ENCODE measurements around the gene KIRREL3.

KIRREL3 gene

DNA sequence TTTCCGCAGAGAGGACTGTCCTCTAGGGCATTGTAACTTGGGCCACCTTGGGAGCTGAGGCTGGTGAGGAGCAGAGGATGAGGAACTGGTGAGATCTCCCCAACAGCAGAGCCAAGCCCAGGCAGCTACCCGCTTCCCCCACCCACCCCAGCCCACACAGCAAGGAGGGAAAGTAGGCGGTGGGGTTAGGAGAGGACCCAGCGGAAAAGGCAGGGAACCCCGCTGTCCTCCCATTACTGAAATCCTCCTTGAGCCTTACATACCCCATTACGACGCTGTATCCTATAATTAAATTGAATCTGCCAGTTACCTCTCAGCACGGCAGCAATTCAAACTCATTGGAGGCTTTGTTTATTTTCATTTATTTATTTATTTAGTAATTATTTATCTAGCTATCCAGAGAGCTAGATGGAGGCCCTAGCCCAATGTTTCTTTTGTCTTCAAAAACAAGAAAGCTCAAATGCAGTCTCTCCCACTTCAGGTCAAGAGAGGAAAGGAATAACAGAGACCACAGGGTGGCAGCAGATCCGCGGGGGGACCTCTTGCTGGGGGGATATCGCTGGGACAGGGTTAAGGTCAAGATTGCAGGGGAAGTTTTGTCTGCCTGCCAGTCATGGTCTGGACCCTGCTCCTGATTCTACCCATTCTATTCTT, 427.1 kb downstream of the KIRREL3 start:
- DNase-seq (ENCODE audit: low spot score): no peak

DNA sequence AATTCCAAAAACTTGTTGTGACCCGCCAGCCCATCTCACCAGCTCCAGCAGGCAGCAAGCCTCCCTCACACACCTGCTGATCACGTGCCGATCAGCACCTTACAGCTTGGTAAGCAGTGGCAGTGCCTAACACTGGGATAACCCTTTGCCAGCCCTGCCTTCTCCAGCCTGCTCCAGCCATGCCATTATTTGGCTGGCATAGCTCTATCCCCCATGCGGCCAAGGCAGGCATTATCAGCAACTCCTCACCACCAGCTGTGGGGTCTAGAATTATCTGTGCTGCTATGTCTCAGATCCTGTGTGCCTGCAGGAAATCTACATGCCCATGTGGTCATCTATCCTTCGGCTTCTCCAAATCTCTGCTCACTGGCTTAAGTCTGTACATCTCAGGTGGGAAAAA, 430.1 kb downstream of the KIRREL3 start:
- DNase-seq (ENCODE audit: low spot score): no peak

DNA sequence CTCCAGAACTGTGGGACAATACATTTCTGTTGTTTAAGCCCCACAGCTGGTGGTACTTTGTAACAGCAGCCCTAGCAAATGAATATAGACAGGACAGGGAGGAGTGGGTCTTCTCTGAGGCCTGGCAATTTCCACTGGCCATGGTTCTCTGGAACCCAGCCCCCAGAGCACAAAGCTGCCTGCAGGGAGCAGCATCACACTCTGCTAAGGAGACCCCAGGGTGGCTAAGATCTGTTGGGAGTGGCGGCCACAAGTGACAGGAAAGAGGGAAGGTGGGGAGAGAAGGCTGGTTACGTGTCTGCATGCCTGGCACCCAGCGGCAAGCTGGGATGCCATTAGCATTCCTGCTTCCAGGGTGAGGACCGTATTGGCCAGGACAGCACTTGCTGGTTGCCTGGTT, 433.2 kb downstream of the KIRREL3 start:
- DNase-seq (ENCODE audit: low spot score): no peak

DNA sequence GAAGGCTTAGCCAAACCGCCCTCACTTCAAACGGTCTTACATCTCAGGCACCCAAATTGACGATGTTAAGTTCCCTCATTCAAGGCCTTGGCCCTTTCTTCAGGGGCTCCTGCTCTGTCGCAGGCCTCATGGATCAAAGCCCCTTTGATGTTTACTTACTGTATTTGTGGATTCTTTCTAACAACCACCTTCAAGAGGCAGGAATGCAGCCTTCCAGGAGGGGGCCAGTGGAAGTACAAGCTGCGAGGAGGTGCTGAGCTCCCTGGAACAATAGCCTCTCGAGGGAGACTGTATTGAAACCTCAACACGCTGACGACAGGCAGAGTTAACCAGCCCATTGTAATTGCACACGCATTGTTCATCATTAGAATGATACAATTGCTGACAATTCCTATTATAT, 436.0 kb downstream of the KIRREL3 start:
- DNase-seq (ENCODE audit: low spot score): no peak

DNA sequence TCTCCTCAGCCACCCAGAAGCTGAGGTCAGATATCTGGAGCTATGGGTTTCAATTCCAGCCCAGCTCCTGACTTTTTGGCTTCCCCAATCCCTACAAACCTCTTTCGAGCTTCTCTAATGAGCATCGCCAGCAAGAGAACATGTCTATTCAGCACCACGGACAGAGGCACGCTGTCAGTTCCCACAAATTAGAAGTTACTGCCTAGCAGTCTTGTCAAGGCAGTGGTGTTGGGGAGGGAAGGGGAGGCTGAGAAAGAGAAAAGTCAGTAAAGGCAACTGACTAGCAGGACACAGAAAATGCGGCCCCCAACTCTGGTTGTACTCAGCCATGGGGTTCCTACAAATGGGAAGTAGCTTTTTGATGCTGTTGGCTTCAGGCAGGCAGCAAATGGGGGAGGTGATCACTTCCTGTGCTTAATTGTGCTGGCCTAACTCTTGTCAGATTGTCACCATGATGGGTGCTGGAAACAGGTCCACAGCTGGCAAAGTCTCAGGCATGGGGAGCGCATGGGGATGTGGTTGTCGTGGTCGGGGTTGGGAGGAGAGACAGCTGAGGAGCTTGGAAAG, 439.2 kb downstream of the KIRREL3 start:
- no peak for DNase-seq (ENCODE audit: low spot score)

DNA sequence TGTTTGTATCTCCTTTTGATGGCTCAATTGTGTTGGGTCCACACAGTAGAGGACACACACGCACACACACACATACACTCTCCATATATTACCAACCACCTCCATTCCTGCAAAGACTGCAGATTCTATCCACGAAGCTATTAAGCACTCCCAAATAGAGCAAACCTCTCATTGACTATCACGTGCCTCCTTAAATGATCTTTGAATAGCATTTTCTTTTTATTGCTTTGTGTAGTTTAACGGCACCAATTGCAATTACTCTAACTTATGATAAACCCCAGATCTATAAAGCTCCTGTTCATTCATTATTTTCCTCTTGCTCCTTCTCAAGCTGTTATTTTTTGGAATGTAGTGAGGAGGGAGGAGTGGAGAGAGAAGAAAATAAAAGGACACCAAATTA, 440.3 kb downstream of the KIRREL3 start:
- no peak for DNase-seq (ENCODE audit: low spot score)

DNA sequence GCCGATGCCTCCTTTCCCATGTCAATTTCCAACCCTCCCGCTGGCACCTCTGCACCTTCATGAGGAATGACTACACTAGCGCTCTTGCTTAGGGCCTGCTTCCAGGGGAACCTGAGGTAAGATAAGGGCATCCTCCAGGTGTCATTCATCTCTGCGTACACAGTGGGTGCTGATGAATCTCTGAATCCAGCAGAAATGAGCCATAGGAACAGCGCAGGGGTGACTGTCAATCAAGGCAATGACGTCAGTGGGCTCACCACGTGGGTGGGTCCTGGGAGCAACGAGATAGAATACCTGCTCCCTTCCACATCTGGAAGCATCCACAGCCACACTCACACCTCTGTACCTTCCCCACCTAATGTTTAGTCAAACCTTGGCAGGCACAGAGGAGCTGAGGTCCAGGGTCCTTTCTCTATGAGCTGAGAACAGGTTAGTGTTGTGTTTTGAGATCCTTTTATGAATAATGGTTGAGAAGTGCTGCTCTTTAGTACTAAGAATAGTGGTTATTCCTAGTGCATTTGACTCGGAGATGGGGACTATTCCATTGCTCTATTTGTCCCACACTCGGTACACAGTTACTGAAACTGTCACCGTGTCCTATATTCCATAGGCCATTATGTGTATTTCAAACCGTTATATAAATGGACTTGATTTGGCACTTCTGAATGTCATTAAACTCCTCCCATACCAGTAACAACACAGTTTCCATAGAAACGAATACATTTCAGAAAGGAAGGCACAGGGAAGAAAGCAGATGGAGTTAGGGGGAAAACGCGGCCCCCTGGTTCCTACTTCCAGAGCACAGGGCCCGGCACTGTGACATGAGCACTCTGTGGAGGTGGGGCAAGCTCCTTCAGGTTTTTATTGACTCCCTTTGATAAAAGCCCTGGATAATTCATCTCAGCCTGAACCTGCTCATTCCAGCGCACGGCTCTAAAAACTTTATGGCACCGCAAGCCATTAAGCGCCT, 451.7 kb downstream of the KIRREL3 start:
- no peak for DNase-seq (ENCODE audit: low spot score)

DNA sequence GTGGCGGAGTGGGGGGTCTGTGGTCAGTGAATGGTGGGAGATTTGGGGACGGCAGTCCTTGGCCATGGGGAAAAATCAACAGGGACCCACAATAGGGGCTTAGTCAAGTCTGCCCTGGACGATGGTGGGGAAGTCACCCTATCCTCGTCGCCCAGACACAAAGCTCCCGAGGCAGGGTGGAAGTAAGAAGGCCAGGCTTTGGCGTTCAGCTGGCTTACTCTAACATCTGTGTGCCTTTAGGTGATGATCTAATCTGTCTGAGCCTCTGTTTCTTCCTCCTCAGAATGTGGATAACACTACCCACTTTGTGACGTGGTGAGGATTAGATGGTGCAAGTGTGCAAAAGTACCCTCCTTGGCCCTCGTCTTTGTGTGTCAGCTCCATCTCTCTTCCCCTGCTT, 452.9 kb downstream of the KIRREL3 start:
- no peak for DNase-seq (ENCODE audit: low spot score)

DNA sequence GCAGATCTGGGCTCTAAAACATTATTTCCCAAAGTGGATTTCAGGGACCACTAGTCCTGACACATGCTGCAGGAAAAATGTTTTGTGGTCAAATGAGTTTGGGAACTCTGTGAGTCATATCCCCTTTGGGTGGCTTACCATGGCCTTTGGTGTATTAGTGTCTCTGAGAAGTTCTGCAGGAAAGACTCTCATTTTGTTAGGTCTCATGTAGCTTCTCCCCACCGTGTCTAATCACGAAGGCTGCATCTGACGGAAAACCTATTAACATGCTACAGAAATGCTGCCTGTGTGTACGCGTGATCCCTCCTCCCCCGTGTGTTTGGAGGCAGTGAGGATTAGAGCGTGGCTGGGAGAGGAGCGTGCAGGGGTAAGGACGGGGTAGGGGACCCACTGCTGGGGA, 453.4 kb downstream of the KIRREL3 start:
- DNase-seq (ENCODE audit: low spot score): no peak

DNA sequence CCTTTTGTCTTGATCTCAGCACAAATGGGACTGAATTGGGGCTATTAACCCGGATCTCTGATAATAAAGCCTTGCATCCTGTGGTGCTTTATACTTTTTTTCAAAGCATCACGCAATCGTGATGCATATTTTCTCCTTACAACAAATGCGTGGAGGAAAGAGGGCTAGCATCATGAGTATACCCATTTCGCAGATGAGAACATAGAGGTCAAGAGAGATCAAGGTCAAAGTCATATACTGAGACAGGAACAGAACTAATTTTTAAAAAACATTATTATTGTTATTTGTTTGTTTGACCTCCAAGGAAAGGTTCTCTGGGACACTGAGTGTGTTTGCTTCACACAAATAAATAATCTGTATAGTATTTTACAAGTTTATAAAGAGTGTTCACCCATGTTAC, 453.9 kb downstream of the KIRREL3 start:
- no peak for DNase-seq (ENCODE audit: low spot score)

DNA sequence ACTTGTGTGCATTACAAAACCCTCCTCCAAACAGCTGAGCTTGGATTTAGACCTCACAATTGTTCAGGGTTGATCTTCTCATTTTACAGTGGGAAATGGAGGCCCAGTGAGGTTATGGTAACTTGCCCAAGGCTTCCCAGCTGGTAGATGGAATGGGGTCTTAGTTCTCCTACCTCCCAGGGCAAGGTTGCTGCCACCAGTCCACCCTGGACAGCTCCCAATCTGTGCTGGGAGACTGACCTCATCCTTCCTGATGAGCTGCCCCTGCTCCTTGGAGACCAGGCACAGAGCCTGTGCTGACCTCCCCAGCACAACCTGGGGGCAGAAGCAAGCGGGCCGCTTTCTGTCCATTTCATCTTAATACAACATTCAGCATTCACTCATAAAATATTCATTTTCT, 454.4 kb downstream of the KIRREL3 start:
- no peak for DNase-seq (ENCODE audit: low spot score)

DNA sequence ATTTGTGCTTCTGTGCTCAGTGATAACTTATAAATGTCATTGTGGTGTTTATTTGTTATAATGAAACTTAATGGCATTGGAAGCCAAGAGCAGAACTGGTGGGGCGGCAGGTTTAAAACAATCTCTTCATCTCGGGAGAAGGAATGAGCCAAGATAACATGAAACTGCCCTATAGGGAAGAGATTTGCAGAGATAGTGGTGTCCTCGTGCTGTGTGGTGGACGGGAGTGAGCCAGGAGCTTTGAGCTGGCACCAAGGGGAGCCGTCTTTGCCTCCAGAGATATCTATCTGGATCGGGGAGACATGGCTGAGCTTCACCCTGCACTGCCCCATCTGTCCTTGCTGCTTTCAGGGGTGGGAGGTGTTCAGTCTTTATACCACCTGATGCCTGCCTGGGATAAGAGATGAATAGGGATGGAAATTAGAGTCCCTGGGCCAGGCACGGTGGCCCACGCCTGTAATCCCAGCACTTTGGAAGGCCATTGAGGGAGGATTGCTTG, 455.5 kb downstream of the KIRREL3 start:
- DNase-seq (ENCODE audit: low spot score): no peak

DNA sequence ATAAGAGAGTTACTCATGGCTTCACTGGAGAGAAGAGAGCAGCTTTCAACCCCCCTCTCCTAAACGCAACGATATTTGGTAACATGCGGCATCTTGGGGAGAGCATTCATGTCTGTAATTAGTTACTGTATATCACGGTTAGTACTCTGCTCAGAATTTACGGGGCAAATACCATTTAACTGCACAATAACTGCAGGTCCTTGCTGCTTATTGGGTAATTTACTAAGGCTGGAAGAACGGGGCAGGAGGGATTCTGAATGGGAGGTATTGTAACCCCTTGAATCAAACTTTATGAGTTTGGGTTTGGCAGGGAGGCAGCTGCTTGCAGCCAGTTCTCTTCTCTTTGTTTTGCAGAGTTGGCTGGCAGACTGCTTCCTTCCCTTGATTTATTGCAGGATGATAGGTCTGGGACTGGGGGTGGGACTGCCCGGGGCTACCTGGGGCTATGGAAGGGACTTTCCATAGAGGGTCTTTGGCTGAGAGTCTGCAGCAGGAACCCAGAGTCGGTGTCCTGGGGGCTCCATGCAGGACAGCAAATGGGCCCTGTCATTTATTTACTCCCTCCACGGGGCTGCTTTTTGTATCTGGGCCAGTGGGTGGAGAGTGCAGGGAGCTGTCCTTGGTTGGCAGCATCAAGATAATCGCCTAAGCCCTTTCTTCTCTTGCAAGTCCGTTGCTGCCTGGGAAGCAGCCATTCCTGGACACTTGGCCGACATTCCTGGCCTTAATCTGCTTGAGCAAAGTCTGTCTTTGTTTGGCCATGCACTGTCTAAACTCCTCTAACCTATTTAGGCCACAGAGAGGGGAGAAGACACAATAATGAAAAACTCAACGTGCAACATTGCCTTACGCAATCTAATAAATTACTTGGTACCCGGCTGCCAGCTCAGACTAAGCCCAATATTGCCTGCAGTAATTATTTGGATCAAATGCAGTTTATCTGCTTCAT, 456.2 kb downstream of the KIRREL3 start:
- DNase-seq (ENCODE audit: low spot score): no peak

DNA sequence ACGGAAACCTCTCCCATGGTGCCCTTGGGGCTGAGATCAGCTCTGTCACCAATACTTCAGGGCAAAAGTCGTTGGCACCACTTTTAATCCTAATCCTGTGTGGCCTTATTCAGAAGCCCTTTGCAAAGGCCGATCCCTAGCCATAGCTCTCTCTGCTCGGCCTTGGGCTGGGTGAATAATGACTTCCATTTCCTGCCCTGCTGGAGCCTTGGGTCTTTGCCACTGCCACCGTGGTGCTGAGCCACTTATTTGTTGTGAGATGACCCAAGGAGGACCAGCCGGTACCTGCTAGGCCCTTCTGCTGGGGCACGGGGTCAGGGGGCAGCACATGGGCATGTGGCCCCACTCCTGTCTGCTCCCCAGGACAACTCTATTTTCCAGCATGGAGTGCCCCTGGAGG, 456.9 kb downstream of the KIRREL3 start:
- no peak for DNase-seq (ENCODE audit: low spot score)

DNA sequence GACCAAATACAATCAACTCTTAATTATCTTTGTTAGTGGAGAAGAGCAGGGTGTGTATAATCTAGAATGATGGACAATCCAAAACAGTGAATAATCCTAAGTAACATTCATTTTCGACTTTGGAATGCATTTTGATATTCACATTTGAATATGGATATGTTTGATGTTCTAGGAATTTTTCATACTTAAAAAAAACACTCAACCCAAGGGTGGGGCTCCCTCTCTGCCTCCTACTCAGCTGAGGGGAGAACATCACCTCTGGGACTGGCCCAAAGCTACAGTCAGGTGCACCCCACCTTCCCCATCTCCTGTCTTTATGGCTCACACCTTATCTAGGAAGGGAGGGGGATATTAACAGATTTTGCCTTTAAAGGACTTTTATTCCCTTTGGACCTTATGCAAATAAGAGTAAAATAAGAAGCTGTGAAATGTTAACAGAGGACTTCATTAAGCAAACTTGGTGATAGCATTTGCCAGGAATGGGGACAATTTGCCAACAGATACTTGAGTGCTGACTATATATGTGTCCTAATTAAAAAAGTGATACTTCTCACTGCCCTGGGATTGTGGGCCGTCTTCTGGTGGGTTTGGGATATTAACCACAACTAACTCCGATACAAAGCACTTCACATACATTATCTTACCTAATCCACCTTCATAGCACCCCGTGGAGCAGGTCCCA, 458.1 kb downstream of the KIRREL3 start:
- DNase-seq (ENCODE audit: low spot score): no peak

DNA sequence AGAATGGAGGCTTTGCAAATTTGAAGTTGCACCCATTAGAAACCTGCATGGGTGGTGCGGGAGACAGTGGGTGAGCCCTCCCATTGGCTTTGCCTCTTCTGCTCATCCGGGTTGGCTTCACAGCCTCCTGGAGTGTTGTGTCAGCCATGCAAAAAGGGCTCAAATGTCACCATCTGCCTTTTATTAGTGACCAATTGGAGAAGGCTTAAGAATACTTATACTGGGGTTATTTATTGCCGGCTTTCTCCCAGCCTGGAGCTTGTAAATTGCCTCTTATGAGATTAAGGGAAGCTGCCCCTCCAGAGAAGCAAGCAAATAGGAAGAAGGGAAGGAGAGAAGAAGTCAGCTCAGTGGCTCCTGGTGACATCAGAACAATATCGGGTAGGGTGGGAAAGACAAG, 462.5 kb downstream of the KIRREL3 start:
- no peak for DNase-seq (ENCODE audit: low spot score)

DNA sequence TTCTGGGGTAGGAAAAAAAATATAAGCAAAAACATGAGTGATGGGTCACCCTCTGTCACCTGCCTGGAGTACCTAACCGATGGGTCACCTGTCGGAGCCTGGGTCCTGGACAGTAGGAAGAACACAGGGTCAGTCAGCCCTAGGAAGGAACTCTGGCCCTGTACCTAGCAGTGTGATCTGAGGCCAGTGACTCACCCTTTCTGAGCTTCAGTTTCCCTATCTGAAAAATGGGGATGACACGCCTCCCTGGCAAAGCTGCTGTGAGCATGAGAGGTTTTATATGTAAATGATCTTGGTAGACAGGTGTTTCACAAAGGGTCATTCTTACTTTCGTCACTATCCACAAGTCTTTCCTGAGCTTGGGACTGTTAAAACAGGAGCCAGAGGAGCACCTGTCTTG, 463.1 kb downstream of the KIRREL3 start:
- no peak for DNase-seq (ENCODE audit: low spot score)

DNA sequence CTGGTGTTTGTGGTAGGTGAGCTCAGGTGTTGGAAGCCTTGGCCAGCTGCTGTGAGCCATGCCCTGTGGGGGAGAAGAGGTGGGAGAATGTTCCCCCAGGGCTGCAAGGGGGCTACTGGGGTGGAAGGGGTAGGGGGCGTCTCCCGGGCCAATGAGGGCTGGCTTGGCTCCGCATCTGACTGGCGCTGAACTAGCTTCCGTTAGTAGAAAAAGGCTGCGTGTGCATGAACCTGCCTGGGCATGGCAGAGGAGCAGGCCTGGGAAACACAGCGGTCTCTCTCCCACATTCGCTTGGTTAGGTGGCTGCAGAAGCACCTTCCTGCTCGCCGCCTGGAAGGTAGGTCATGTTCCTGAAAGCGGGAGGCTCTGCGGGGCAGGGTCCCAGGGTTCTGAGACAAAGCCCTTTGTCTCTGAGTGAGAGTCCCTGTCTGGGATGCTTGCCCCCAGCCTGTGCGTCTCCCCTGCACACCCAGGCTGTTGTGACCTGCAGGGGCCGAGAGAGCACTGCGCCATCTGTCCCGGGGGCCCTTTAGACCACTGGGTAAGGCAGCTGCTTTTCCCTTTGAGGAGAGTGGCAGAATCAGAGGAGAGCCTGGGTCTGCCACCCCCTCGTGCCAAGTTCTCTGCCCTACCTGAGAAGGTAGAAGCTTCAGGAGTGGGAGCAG, 466.3 kb downstream of the KIRREL3 start:
- DNase-seq (ENCODE audit: low spot score): no peak

DNA sequence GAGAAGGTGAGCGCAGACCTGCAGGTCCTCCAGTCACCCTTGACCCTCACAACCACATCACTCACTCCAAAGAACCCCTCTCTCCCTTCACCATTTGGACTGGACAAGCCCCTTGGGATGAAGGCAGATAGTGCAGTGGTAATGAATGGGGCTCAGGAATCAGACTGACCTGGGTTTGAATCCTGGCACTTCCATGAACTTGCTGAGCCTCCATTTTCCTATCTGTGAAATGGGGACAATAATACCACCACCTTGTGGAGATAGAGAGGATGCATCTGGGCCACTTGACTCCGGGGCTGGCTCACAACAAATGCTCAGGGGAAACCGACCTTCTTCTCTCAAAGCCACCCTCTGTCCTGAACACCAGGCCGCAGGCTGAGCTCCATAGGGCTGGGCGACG, 467.0 kb downstream of the KIRREL3 start:
- DNase-seq (ENCODE audit: low spot score): no peak

DNA sequence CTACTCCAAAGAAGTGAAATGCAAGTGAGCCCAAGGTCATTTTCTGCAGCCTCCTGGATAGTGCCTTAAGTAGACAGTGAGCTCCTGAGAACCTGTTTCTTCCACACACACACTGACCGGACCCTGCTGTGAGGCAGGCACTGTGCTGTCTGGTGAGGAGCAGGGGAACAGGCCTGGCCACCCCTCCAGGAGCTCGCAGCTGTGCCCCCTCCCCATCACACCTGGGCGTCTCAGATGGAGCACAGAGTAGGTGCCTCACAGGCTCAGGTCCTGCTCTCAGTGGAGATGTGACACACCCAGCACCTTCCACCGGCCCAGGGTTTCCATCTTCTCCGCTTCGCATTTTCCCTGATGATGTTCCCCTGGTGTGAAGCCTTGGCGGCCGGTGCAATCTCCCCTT, 470.2 kb downstream of the KIRREL3 start:
- no peak for DNase-seq (ENCODE audit: low spot score)

DNA sequence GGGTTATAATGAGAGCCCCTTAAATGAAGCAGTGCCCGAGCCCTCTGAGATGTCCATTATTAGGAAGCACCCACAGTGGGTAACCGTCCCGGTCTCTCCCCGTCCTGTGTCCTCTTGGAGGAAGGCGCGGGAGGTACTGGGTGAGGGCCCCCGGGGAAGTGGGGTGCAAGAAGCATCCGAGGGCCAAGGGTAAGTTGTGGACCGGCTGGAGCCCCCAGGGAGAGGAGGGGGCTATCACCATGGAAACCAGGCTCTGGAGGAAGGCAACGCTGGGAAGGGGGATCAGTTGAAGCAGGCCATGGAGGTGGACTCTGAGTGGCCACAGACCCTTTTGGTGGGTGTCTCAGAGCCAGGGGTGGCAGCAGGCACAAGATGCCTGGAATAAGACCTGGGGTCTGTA, 471.5 kb downstream of the KIRREL3 start:
- no peak for DNase-seq (ENCODE audit: low spot score)

Data from CD4-positive, alpha-beta T cell treated with Interleukin-2 at 100 ng/mL for 4 hours (primary cell).